Lung microvascular endothelial cell (primary cell): ENCODE results near the gene S100A6. TPM values are rescaled to one million over a fixed set of nuclear protein-coding genes. Genes with fewer than 3 reads are reported as not detected.
"Not testable (repeated sequence)": the region's sequence is repeated elsewhere in the genome, so short reads cannot be mapped to it uniquely, and the experiment has no call there.

ENCODE experiments used
- DNase-seq, 2 donors: peaks; one replicate each; pipeline versions ENCODE4 v3.0.0 to v3.0.0-alpha.2; 2010; ENCODE audit warnings: low read depth in 2 of 2
- total RNA-seq: library from RNA; depleted of rRNA; stranded (reverse); fragments of >200 nt; gene quantifications from 2 replicates; pipeline ENCODE4 v1.2.1, GENCODE V29; 2014

Gene S100A6
- total RNA-seq, 1 donor from 2014 or later: 524 TPM

GRCh38 chr1:153563991-153564390 lies 28.2 kb upstream of the S100A6 start:
- no peak for DNase-seq

GRCh38 chr1:153563483-153563901 lies 27.7 kb upstream of the S100A6 start:
- no peak for DNase-seq

- DNase-seq: not testable (repeated sequence)
These were observed 26.2 kb upstream of the S100A6 start for GRCh38 chr1:153562021-153562420.

GRCh38 chr1:153561466-153561985 lies 25.7 kb upstream of the S100A6 start:
- no peak for DNase-seq

- DNase-seq: no peak
These were observed 25.1 kb upstream of the S100A6 start for GRCh38 chr1:153560771-153561465.

- DNase-seq: no peak
These were observed 24.4 kb upstream of the S100A6 start for GRCh38 chr1:153560241-153560640.

GRCh38 chr1:153557877-153558276 lies 22.1 kb upstream of the S100A6 start:
- no peak for DNase-seq

GRCh38 chr1:153556348-153556747 lies 20.6 kb upstream of the S100A6 start:
- no peak for DNase-seq

- peak in 1 of 2 donors; percentile 34 for DNase-seq
These were observed 18.2 kb upstream of the S100A6 start for GRCh38 chr1:153553830-153554541.

GRCh38 chr1:153553096-153553495 lies 17.3 kb upstream of the S100A6 start:
- no peak for DNase-seq

GRCh38 chr1:153552335-153552734 lies 16.5 kb upstream of the S100A6 start:
- no peak for DNase-seq

GRCh38 chr1:153550827-153551500 lies 15.2 kb upstream of the S100A6 start:
- no peak for DNase-seq

GRCh38 chr1:153550398-153550758 lies 14.6 kb upstream of the S100A6 start:
- DNase-seq: no peak

GRCh38 chr1:153549741-153550397 lies 14.1 kb upstream of the S100A6 start:
- no peak for DNase-seq

GRCh38 chr1:153548722-153549688 lies 13.2 kb upstream of the S100A6 start, which contains the start of gene S100A3:
S100A3 (minus strand) TSS chr1:153549258; CDS start chr1:153548485, 773 bp downstream.
- peak; percentile 62 to 90 for DNase-seq

GRCh38 chr1:153547560-153548551 lies 12.1 kb upstream of the S100A6 start:
- no peak for DNase-seq

- no peak for DNase-seq
These were observed 11.2 kb upstream of the S100A6 start for GRCh38 chr1:153546796-153547559.

- DNase-seq: no peak
These were observed 10.6 kb upstream of the S100A6 start for GRCh38 chr1:153546371-153546770.
